HG03432 (cell line): Measurements from ENCODE around the gene KCTD10.
A peak's percentile ranks its signal among the peaks of the same experiment; 100 is the strongest.
"Not testable (repeated sequence)": the region's sequence is repeated elsewhere in the genome, so short reads cannot be mapped to it uniquely, and the experiment has no call there.

ENCODE experiments used
- ATAC-seq: cut with Tn5 transposase; IDR thresholded peaks from one replicate; pipeline ENCODE4 v1.9.1; 2021; ENCODE audit warnings: mild to moderate bottlenecking, moderate library complexity; ENCODE audit not compliant: unreplicated experiment

KCTD10 gene

GRCh38 chr12:109450980-109451379 lies 26.1 kb downstream of the KCTD10 start:
- ATAC-seq: no peak

GRCh38 chr12:109449845-109450532 lies 27.1 kb downstream of the KCTD10 start:
- ATAC-seq: no peak

GRCh38 chr12:109448707-109449390 lies 28.3 kb downstream of the KCTD10 start:
- ATAC-seq: no peak

GRCh38 chr12:109448272-109448671 lies 28.8 kb downstream of the KCTD10 start:
- no peak for ATAC-seq

GRCh38 chr12:109447482-109447881 lies 29.6 kb downstream of the KCTD10 start:
- ATAC-seq: no peak

- ATAC-seq: no peak
Observed at GRCh38 chr12:109446869-109447268, 30.2 kb downstream of the KCTD10 start.

GRCh38 chr12:109445191-109445609 lies 31.9 kb downstream of the KCTD10 start:
- ATAC-seq: no peak

GRCh38 chr12:109444259-109444658 lies 32.8 kb downstream of the KCTD10 start:
- no peak for ATAC-seq

GRCh38 chr12:109443794-109444193 lies 33.3 kb downstream of the KCTD10 start:
- ATAC-seq: no peak

- ATAC-seq: no peak
Observed at GRCh38 chr12:109440851-109441490, 36.1 kb downstream of the KCTD10 start.

GRCh38 chr12:109439951-109440350 lies 37.1 kb downstream of the KCTD10 start:
- ATAC-seq: not testable (repeated sequence)

GRCh38 chr12:109439181-109439580 lies 37.9 kb downstream of the KCTD10 start:
- no peak for ATAC-seq

- ATAC-seq: no peak
Observed at GRCh38 chr12:109436188-109436560, 40.9 kb downstream of the KCTD10 start.

GRCh38 chr12:109435428-109436187 lies 41.5 kb downstream of the KCTD10 start:
- ATAC-seq: no peak

- ATAC-seq: no peak
Observed at GRCh38 chr12:109434582-109434981, 42.5 kb downstream of the KCTD10 start.

GRCh38 chr12:109433618-109434017 lies 43.5 kb downstream of the KCTD10 start:
- no peak for ATAC-seq

- no peak for ATAC-seq
Observed at GRCh38 chr12:109432842-109433304, 44.2 kb downstream of the KCTD10 start.

- ATAC-seq: no peak
Observed at GRCh38 chr12:109432431-109432830, 44.7 kb downstream of the KCTD10 start.

- ATAC-seq: no peak
Observed at GRCh38 chr12:109430244-109430643, 46.9 kb downstream of the KCTD10 start.

- not testable (repeated sequence) for ATAC-seq
Observed at GRCh38 chr12:109428804-109429203, 48.3 kb downstream of the KCTD10 start.

GRCh38 chr12:109428037-109428629 lies 49.0 kb downstream of the KCTD10 start:
- ATAC-seq: peak; percentile 65
